ENCODE results near the gene IL9. TPM values are rescaled to one million over a fixed set of nuclear protein-coding genes. Genes with fewer than 3 reads are reported as not detected.

IL9 gene
- total RNA-seq, 4 donors from 2014 or later: not detected

DNA sequence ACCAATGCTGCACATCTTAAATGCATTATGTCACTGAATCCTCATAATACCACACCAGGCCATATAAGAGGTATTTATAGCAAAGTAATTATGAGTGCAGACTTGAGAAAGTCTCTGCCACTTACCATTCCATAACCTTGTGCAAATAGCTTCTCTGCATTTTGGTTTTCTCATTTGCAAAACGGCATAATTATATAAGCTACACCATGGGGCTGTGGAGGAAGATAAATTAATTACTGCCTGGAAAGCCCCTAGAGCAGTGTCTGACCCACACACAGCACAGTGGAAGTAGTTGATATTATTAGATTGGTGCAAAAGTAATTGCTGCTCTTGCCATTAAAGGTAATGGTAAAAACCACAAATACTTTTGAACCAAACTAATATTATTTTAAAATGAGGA lies 9.5 kb upstream of the IL9 start:
- H3K27ac ChIP-seq: no peak overlapping the region
- H3K36me3 ChIP-seq: no peaks in the 10 kb centered on the region
- no peak overlapping the region for H3K4me3 ChIP-seq (replicated peaks in 1 of 3)
- H3K27me3 ChIP-seq: peaks cover 5% of the 10 kb centered on the region
- H3K9me3 ChIP-seq: no peaks in the 10 kb centered on the region
- H3K4me1 ChIP-seq: no peaks in the 10 kb centered on the region
- WGBS, 2 donors: 76 to 77% methylated on average over 1 of the region's 1 CpG
- TF ChIP-seq POLR2A (IDR thresholded peaks at IDR 0.05): no peak
- TF ChIP-seq, protein P1, sequence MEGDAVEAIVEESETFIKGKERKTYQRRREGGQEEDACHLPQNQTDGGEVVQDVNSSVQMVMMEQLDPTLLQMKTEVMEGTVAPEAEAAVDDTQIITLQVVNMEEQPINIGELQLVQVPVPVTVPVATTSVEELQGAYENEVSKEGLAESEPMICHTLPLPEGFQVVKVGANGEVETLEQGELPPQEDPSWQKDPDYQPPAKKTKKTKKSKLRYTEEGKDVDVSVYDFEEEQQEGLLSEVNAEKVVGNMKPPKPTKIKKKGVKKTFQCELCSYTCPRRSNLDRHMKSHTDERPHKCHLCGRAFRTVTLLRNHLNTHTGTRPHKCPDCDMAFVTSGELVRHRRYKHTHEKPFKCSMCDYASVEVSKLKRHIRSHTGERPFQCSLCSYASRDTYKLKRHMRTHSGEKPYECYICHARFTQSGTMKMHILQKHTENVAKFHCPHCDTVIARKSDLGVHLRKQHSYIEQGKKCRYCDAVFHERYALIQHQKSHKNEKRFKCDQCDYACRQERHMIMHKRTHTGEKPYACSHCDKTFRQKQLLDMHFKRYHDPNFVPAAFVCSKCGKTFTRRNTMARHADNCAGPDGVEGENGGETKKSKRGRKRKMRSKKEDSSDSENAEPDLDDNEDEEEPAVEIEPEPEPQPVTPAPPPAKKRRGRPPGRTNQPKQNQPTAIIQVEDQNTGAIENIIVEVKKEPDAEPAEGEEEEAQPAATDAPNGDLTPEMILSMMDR (IDR thresholded peaks at IDR 0.05): no peak
- DNase-seq: no peak
- intact Hi-C loops (cut with DNase I): no loop called here

DNA sequence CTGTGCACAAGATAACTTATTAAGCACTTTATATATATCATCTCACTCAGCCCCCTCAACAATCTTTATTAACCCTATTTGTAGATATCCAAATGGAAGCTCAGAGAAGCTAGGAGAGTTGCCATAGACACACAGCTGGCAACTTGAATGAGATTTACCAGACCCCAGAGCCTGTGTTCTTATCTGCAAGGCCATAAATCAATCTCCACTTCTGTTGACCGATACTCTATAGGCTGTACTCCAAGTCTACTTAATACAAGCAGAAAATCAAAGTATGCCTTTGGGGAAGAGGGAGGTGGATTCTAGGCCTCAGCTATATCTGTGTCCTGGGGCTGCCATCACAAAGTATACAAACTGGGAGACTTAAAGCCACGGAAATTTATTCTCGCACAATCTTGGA lies 6.0 kb upstream of the IL9 start:
- Histone ChIP-seq H3K9me3 (no peaks in the 10 kb centered on the region), H3K4me3 (replicated peaks in 1 of 3) (no peak overlapping the region), H3K27ac (no peak overlapping the region), H3K36me3 (no peaks in the 10 kb centered on the region), H3K27me3 (peaks cover 5% of the 10 kb centered on the region), H3K4me1 (no peaks in the 10 kb centered on the region)
- TF ChIP-seq, protein P1 (IDR thresholded peaks at IDR 0.05): no peak
- TF ChIP-seq POLR2A (IDR thresholded peaks at IDR 0.05): no peak
- DNase-seq: no peak
- 53 to 56% methylated on average over 3 of the region's 3 CpGs for WGBS, 2 donors
- intact Hi-C loops (cut with DNase I): no loop called here

DNA sequence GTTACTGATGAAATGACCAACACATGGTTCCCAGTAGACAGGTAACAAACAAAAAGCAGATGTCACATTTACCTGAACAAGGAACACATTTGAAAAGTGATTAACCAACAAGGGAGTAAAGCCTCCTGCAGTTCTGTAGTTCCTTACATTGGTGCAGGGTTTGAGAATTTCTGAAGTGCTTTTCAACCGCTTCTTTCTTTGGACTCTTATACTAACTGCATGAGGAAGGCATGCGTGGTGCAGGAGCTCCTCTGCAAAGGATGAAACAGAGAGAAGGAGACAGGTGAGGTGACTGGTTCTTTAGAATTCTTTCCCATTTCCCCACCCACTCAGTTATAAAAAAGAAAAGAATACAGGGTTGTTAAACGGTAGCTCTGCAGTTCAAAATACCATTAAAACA lies 4.6 kb upstream of the IL9 start:
- no peaks in the 10 kb centered on the region for H3K36me3 ChIP-seq
- no peak for DNase-seq
- 61 to 68% methylated on average over 3 of the region's 3 CpGs for WGBS, 2 donors
- H3K9me3 ChIP-seq: no peaks in the 10 kb centered on the region
- intact Hi-C loops (cut with DNase I): no loop called here
- no peak for TF ChIP-seq POLR2A (IDR thresholded peaks at IDR 0.05)
- TF ChIP-seq, protein P1 (IDR thresholded peaks at IDR 0.05): no peak
- H3K27ac ChIP-seq: no peak overlapping the region
- H3K27me3 ChIP-seq: peaks cover 2% of the 10 kb centered on the region
- H3K4me3 ChIP-seq (replicated peaks in 1 of 3): no peak overlapping the region
- no peaks in the 10 kb centered on the region for H3K4me1 ChIP-seq

DNA sequence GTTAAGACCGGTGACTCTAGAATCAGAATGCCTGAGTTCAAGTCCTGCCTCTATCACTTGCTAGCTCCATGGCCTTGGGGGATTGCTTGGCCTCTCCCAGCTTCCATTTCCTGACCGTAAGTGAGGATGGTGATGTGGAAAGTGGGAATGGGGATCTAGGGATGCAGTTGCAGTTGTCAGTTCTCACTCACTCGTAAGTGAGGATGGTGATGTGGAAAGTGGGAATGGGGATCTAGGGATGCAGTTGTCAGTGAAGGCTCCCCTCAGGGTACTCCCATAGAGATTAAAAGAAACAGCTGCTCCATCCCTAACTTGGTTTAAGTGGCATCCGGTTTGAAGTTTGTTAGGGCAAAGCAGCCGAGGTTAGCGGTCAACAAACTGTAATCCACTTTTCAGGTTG lies 3.0 kb upstream of the IL9 start:
- TF ChIP-seq, protein P1 (IDR thresholded peaks at IDR 0.05): no peak
- no peak for TF ChIP-seq POLR2A (IDR thresholded peaks at IDR 0.05)
- no peak for DNase-seq

DNA sequence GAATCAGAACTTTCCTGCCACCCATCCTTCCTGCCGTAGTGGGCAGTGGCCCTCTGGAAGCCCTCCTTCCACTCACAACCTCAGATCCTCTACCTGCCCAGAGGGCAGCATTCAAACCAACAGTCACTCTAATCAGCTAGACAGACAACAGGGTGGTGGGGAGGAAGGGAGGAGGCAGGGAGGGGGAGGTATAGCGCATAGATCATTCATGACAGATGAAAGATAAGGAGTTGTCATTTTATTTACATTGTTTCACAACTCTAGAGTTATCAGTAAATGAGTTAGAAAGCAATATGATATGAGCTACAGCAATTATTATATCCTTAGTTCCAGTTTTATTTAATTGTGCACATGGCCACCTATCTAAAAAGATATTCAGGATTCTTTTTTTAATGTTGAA lies 852 bp downstream of the IL9 start:
- WGBS, 2 donors: 69 to 70% methylated on average over 2 of the region's 2 CpGs
- H3K27ac ChIP-seq: no peak overlapping the region
- no peak for DNase-seq
- H3K4me3 ChIP-seq (replicated peaks in 1 of 3): no peak overlapping the region
- H3K36me3 ChIP-seq: no peaks in the 10 kb centered on the region
- H3K27me3 ChIP-seq: no peaks in the 10 kb centered on the region
- no peaks in the 10 kb centered on the region for H3K4me1 ChIP-seq
- no peaks in the 10 kb centered on the region for H3K9me3 ChIP-seq
- no peak for TF ChIP-seq POLR2A (IDR thresholded peaks at IDR 0.05)
- TF ChIP-seq, protein P1 (IDR thresholded peaks at IDR 0.05): no peak
- intact Hi-C loops (cut with DNase I): no loop called here

More for the DNA sequence above, 3.0 kb upstream of the IL9 start:
- H3K36me3 ChIP-seq: no peaks in the 10 kb centered on the region
- intact Hi-C loops (cut with DNase I): no loop called here
- no peaks in the 10 kb centered on the region for H3K27me3 ChIP-seq
- no peak overlapping the region for H3K27ac ChIP-seq
- 87 to 91% methylated on average over 6 of the region's 6 CpGs for WGBS, 2 donors
- no peaks in the 10 kb centered on the region for H3K4me1 ChIP-seq
- no peaks in the 10 kb centered on the region for H3K9me3 ChIP-seq
- no peak overlapping the region for H3K4me3 ChIP-seq (replicated peaks in 1 of 3)
